ENCODE results near the gene SMYD2.

GRCh38 chr1:214276786-214277185 is 4.2 kb upstream of the SMYD2 start:
- TF ChIP-seq CTCF (IDR thresholded peaks at IDR 0.05) = no peak
- no peak for TF ChIP-seq POLR2A (IDR thresholded peaks at IDR 0.05)

Measured in lower leg skin (tissue), 3 donors.